OCI-LY7 (cell line): ENCODE measurements around the gene WWOX. TPM values are rescaled to one million over a fixed set of nuclear protein-coding genes. Genes with fewer than 3 reads are reported as not detected.

Source experiments
- BruUV-seq: library from RNA; stranded (reverse); fragments of 400-500 nt; replicated peaks from 2 replicates; lab custom pipeline; 2021; lab: Mats Ljungman, UMichigan
- CTCF ChIA-PET: fragments of 300-600 bp; sonication (Branson Sonifier 250); formaldehyde crosslinking; loops from one replicate; lab custom pipeline; 2022; ENCODE audit warnings: antibody characterized with exemption; ENCODE audit not compliant: unreplicated experiment; lab: Charles Lee
- POLR2A ChIA-PET: fragments of 300-600 bp; sonication (Branson Sonifier 250); formaldehyde crosslinking; loops from one replicate; lab custom pipeline; 2022; ENCODE audit warnings: antibody characterized with exemption; lab: Charles Lee
- DNase-seq: peaks from one replicate; pipeline ENCODE4 v3.0.0-alpha.2; 2015; ENCODE audit warnings: low spot score
- H2AFZ ChIP-seq: fragments of 200-600 bp; sonication (generic), shearing (Covaris generic); 2 replicates; pipeline ENCODE4 v1.6.1; 2014; ENCODE audit warnings: mild to moderate bottlenecking, antibody characterized with exemption, low read length, moderate library complexity
- H3K27ac ChIP-seq: fragments of 200-600 bp; sonication (generic); 2 replicates; pipeline ENCODE4 v1.5.1; 2014; ENCODE audit warnings: mixed run types, low read depth, mild to moderate bottlenecking, moderate library complexity, low read length, inconsistent platforms; ENCODE audit not compliant: poor library complexity, severe bottlenecking
- H3K36me3 ChIP-seq: fragments of 200-600 bp; sonication (generic); 2 replicates; pipeline ENCODE4 v1.6.1; 2014; ENCODE audit warnings: mild to moderate bottlenecking, antibody characterized with exemption, low read length, moderate library complexity, mixed read lengths; ENCODE audit not compliant: insufficient read depth
- H3K4me1 ChIP-seq: fragments of 200-600 bp; sonication (generic); 2 replicates; pipeline ENCODE4 v1.5.1; 2014; ENCODE audit warnings: mild to moderate bottlenecking, low read length; ENCODE audit not compliant: insufficient read depth, poor library complexity, severe bottlenecking
- H3K4me2 ChIP-seq: fragments of 200-600 bp; sonication (generic); 2 replicates; pipeline ENCODE4 v1.6.1; 2014; ENCODE audit warnings: mild to moderate bottlenecking, low read length
- H3K4me3 ChIP-seq: fragments of 200-600 bp; sonication (generic); 2 replicates; pipeline ENCODE4 v1.5.1; 2014; ENCODE audit warnings: mild to moderate bottlenecking, low read depth, low read length; ENCODE audit not compliant: poor library complexity, severe bottlenecking
- H3K79me2 ChIP-seq: fragments of 200-600 bp; sonication (generic); 2 replicates; pipeline ENCODE4 v1.6.1; 2016; ENCODE audit warnings: low read depth, mild to moderate bottlenecking, low read length, moderate library complexity, mixed read lengths; ENCODE audit not compliant: insufficient read depth
- H3K9me2 ChIP-seq: fragments of 200-600 bp; sonication (generic); 2 replicates; pipeline ENCODE4 v1.6.1; 2016; ENCODE audit warnings: mild to moderate bottlenecking, low read length, mixed read lengths; ENCODE audit not compliant: insufficient read depth
- H3K9me3 ChIP-seq: fragments of 200-600 bp; sonication (generic); 2 replicates; pipeline ENCODE4 v1.6.1; 2014; ENCODE audit warnings: mild to moderate bottlenecking, mixed run types, low read length, mixed read lengths
- H4K20me1 ChIP-seq: fragments of 200-600 bp; sonication (generic); 2 replicates; pipeline ENCODE4 v1.6.1; 2014; ENCODE audit warnings: mild to moderate bottlenecking, antibody characterized with exemption, low read length, moderate library complexity, mixed read lengths; ENCODE audit not compliant: insufficient read depth
- CTCF ChIP-seq: fragments of 200-600 bp; sonication (generic); conservative IDR thresholded peaks from 2 replicates; pipeline ENCODE4 v1.5.1; 2014; ENCODE audit warnings: mild to moderate bottlenecking, antibody characterized with exemption, low read length, moderate library complexity, mixed read lengths
- EZH2phosphoT487 ChIP-seq: fragments of 200-600 bp; sonication (generic); IDR thresholded peaks from 2 replicates; pipeline ENCODE4 v1.6.1; 2018; ENCODE audit warnings: low read depth, borderline replicate concordance, mild to moderate bottlenecking, mixed run types, antibody characterized with exemption, low read length, moderate library complexity, mixed read lengths
- intact Hi-C: fragments of 100-400 bp; cut with micrococcal nuclease; formaldehyde crosslinking; loops from one replicate; pipeline ENCODE4 v1.10.0; 2022; ENCODE audit not compliant: unreplicated experiment
- total RNA-seq, 2 experiments: library from RNA; depleted of rRNA in 1 of 2; stranded (reverse); fragments of >200 nt in 1 of 2; shearing (Covaris generic) in 1 of 2; gene quantifications; 2 replicates each; pipeline ENCODE4 v1.2.3, GENCODE V29; 2014 to 2022

WWOX gene
- total RNA-seq, 2 experiments from 2014 or later = 40.2 to 47.6 TPM

- intact Hi-C loops = no loop called here
- Histone ChIP-seq H3K27ac (no peak overlapping the region), H3K4me2 (no peak overlapping the region), H2AFZ (no peak overlapping the region), H3K9me3 (no peaks in the 10 kb centered on the region), H3K79me2 (no peaks in the 10 kb centered on the region), H3K4me1 (peaks cover 6% of the 10 kb centered on the region), H3K9me2 (no peaks in the 10 kb centered on the region), H3K4me3 (no peak overlapping the region), H4K20me1 (no peaks in the 10 kb centered on the region), H3K36me3 (no peaks in the 10 kb centered on the region)
- TF ChIP-seq CTCF (no peak), EZH2phosphoT487 (no peak)
- BruUV-seq = no TSS peak
- ChIA-PET CTCF (interaction anchor here (0.6 kb wide), 1 partner anchor 34 kb away, joined by 3 read pairs; no protein-coding TSS in a partner anchor), POLR2A (no interaction called here)
- DNase-seq = no peak
Observed at GRCh38 chr16:79192904-79193303, 1093.5 kb downstream of the WWOX start.

GRCh38 chr16:79194291-79194690 is 1094.8 kb downstream of the WWOX start:
- H3K36me3 ChIP-seq = no peaks in the 10 kb centered on the region
- H3K79me2 ChIP-seq = no peaks in the 10 kb centered on the region
- no peak for DNase-seq
- intact Hi-C loops = no loop called here
- no TSS peak for BruUV-seq
- ChIA-PET POLR2A (no interaction called here), CTCF (no interaction called here)
- TF ChIP-seq CTCF (no peak), EZH2phosphoT487 (no peak)
- H3K27ac ChIP-seq = no peak overlapping the region
- no peaks in the 10 kb centered on the region for H3K4me1 ChIP-seq
- H3K9me2 ChIP-seq = no peaks in the 10 kb centered on the region
- H3K9me3 ChIP-seq = no peaks in the 10 kb centered on the region
- H3K4me3 ChIP-seq = no peak overlapping the region
- no peak overlapping the region for H2AFZ ChIP-seq
- no peak overlapping the region for H3K4me2 ChIP-seq
- no peaks in the 10 kb centered on the region for H4K20me1 ChIP-seq

- H3K4me3 ChIP-seq = no peak overlapping the region
- no peak overlapping the region for H3K4me2 ChIP-seq
- ChIA-PET POLR2A (no interaction called here), CTCF (no interaction called here)
- H2AFZ ChIP-seq = no peak overlapping the region
- H3K4me1 ChIP-seq = no peaks in the 10 kb centered on the region
- intact Hi-C loops = no loop called here
- BruUV-seq = no TSS peak
- DNase-seq = no peak
- no peaks in the 10 kb centered on the region for H3K79me2 ChIP-seq
- H4K20me1 ChIP-seq = no peaks in the 10 kb centered on the region
- no peaks in the 10 kb centered on the region for H3K9me2 ChIP-seq
- no peaks in the 10 kb centered on the region for H3K9me3 ChIP-seq
- TF ChIP-seq EZH2phosphoT487 (no peak), CTCF (no peak)
- no peaks in the 10 kb centered on the region for H3K36me3 ChIP-seq
- no peak overlapping the region for H3K27ac ChIP-seq
Observed at GRCh38 chr16:79195938-79196337, 1096.5 kb downstream of the WWOX start.
